Lung (tissue), 12 donors: ENCODE data around the gene CDH26. TPM values are rescaled to one million over a fixed set of nuclear protein-coding genes. Genes with fewer than 3 reads are reported as not detected.

Experiments
- ATAC-seq: fragments of 200-7000 bp; cut with Tn5 transposase; one replicate; pipeline ENCODE4 v1.9.1; 2020; ENCODE audit warnings: moderate number of reproducible peaks; ENCODE audit not compliant: insufficient read depth, low FRiP score
- DNase-seq, 3 donors: peaks; one replicate each; pipeline ENCODE4 v3.0.0-alpha.2; 2013 to 2017
- H3K27ac ChIP-seq, 2 donors: one replicate each; pipeline ENCODE4 v1.5.1; 2013; ENCODE audit warnings: mild to moderate bottlenecking in 2 of 2, moderate library complexity in 2 of 2, control low read depth in 1 of 2, inconsistent platforms in 1 of 2, low read depth in 1 of 2, low read length in 1 of 2
- H3K27me3 ChIP-seq, 3 donors: one replicate each; pipeline ENCODE4 v1.5.1; 2013; ENCODE audit warnings: low read length in 2 of 3; ENCODE audit not compliant: control insufficient read depth in 3 of 3, insufficient read depth in 3 of 3
- H3K36me3 ChIP-seq, 4 donors: one replicate each; pipeline ENCODE4 v1.5.1; 2013; ENCODE audit warnings: low read length in 4 of 4, mild to moderate bottlenecking in 1 of 4, moderate library complexity in 1 of 4; ENCODE audit not compliant: control insufficient read depth in 4 of 4, insufficient read depth in 4 of 4
- H3K4me1 ChIP-seq, 5 donors: one replicate each; pipeline ENCODE4 v1.5.1; 2013; ENCODE audit warnings: low read length in 5 of 5, mild to moderate bottlenecking in 2 of 5, moderate library complexity in 1 of 5; ENCODE audit not compliant: control insufficient read depth in 5 of 5, insufficient read depth in 5 of 5
- H3K4me3 ChIP-seq: one replicate; pipeline ENCODE4 v1.5.1; 2013; ENCODE audit warnings: mild to moderate bottlenecking, control low read depth, moderate library complexity
- H3K9ac ChIP-seq, 2 donors: one replicate each; pipeline ENCODE4 v1.5.1; 2013; ENCODE audit warnings: low read length in 2 of 2, control low read depth in 1 of 2; ENCODE audit not compliant: insufficient read depth in 1 of 2
- H3K9me3 ChIP-seq, 4 donors: one replicate each; pipeline ENCODE4 v1.5.1; 2013; ENCODE audit warnings: low read length in 3 of 4, mild to moderate bottlenecking in 1 of 4, moderate library complexity in 1 of 4; ENCODE audit not compliant: control insufficient read depth in 4 of 4, insufficient read depth in 3 of 4
- WGBS, 2 donors: extraction: QIAGEN DNeasy Blood & Tissue Kit; methylation state at CpG; one replicate each; pipeline ENCODE4 v1.1.7; 2013; 5-methylcytosine and 5-hydroxymethylcytosine counted together
- polyA plus RNA-seq, 2 donors: library from polyadenylated mRNA; stranded (reverse); fragments of 200-250 nt; gene quantifications; one replicate each; pipeline ENCODE4 v1.2.1, GENCODE V29; 2013
- total RNA-seq, 2 donors: library from RNA; depleted of rRNA in 1 of 2; stranded (reverse); fragments of >200 nt in 1 of 2; gene quantifications; one replicate each; pipeline ENCODE4 v1.2.1, GENCODE V29; 2014 to 2021
- TF ChIP-seq, protein P1 (sequence below): IDR thresholded peaks from 2 replicates; pipeline ENCODE4 v1.5.1; 2012; ENCODE audit warnings: mild to moderate bottlenecking; ENCODE audit errors: control extremely low read depth, extremely low read depth
- donor health status: control.
- donor health status: control.
- donor health status: Bipolar disorder and iron deficiency.
- donor health status: healthy.
- donor health status: DM: yes; HTN: yes; CAD: no.

CDH26 gene
- total and polyA plus RNA-seq, 4 donors = 5.7 to 11.3 (median 7.8) TPM

DNA sequence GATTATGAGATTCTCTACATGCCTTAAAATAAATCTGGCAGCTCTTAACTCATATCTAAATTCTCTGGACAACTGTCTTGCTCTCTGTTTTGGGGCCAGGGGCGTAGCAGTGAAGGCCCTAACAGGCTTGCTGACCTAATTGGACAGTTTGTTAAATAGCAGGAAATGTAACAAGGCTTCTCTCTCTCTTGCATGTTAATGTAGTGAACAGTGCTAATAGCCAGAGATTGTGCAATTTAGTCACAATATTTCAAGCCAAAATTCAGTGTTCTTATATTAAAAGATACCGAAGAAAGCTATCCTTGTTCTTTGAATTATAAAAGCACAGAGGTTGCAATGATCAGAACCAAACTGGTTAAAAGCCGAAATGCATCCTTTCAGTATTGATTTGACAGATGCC, 21.1 kb upstream of the CDH26 start:
- TF ChIP-seq, protein P1, sequence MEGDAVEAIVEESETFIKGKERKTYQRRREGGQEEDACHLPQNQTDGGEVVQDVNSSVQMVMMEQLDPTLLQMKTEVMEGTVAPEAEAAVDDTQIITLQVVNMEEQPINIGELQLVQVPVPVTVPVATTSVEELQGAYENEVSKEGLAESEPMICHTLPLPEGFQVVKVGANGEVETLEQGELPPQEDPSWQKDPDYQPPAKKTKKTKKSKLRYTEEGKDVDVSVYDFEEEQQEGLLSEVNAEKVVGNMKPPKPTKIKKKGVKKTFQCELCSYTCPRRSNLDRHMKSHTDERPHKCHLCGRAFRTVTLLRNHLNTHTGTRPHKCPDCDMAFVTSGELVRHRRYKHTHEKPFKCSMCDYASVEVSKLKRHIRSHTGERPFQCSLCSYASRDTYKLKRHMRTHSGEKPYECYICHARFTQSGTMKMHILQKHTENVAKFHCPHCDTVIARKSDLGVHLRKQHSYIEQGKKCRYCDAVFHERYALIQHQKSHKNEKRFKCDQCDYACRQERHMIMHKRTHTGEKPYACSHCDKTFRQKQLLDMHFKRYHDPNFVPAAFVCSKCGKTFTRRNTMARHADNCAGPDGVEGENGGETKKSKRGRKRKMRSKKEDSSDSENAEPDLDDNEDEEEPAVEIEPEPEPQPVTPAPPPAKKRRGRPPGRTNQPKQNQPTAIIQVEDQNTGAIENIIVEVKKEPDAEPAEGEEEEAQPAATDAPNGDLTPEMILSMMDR = no peak
- no peaks in the 10 kb centered on the region for H3K27me3 ChIP-seq
- WGBS, 2 donors = 52 to 65% methylated on average over 3 of the region's 3 CpGs
- no peak overlapping the region for H3K4me3 ChIP-seq
- DNase-seq = peak in 1 of 3 donors; percentile 21
- H3K36me3 ChIP-seq = no peaks in the 10 kb centered on the region
- no peaks in the 10 kb centered on the region for H3K9me3 ChIP-seq
- H3K27ac ChIP-seq = no peak overlapping the region
- H3K4me1 ChIP-seq = peaks cover 14 to 48% (median 19%) of the 10 kb centered on the region in 5 donors
- ATAC-seq = no peak
- no peak overlapping the region for H3K9ac ChIP-seq

DNA sequence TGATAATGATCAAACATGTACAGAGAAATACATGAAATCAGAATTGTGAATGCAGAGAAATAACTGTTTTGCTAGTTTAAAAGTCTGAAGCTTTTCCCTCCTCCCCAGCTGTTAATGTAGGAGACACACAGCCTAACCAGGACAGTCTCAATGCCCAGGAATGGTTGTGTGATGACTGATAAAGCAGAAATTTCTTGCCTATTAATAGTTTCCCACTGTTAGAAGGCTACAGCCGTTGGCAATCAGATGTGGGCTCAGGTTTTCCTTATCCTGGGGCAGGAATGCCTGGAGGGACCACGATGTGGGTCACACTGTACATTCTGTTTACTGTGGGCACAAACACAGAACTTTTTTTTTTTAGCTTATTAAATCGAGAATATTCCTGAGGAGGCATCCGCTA, 20.0 kb upstream of the CDH26 start:
- H3K4me3 ChIP-seq = no peak overlapping the region
- WGBS, 2 donors = 74 to 84% methylated on average over 4 of the region's 4 CpGs
- H3K27ac ChIP-seq = peak overlapping the region in 1 of 2 donors; percentile 97
- H3K4me1 ChIP-seq = peaks cover 11 to 53% (median 20%) of the 10 kb centered on the region in 5 donors
- no peaks in the 10 kb centered on the region for H3K27me3 ChIP-seq
- ATAC-seq = no peak
- H3K36me3 ChIP-seq = peaks cover 0 to 5% (median 3%) of the 10 kb centered on the region in 4 donors
- no peaks in the 10 kb centered on the region for H3K9me3 ChIP-seq
- no peak overlapping the region for H3K9ac ChIP-seq
- TF ChIP-seq, protein P1 = no peak
- no peak for DNase-seq

DNA sequence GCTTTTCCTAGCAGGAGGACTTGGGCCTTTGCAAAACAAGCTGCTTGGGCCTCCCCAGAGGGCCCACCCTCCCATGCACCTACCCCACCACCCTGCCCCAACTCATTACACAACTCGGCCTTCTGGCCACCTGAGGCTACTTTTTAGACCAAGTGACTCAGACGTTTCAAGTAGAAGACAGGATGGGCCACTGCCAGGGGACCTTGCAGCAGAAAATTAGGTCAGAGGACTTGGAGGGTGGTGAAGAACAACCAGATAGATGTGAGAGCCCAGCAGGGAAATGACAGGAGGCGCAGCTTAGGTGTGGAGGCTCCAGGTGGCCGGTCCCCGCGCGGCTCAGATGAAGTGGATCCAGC, 19.5 kb upstream of the CDH26 start:
- H3K36me3 ChIP-seq = peaks cover 0 to 5% (median 3%) of the 10 kb centered on the region in 4 donors
- DNase-seq = no peak
- no peaks in the 10 kb centered on the region for H3K9me3 ChIP-seq
- TF ChIP-seq, protein P1 = no peak
- 79 to 84% methylated on average over 7 of the region's 7 CpGs for WGBS, 2 donors
- H3K4me1 ChIP-seq = peaks cover 8 to 53% (median 20%) of the 10 kb centered on the region in 5 donors
- H3K9ac ChIP-seq = no peak overlapping the region
- peak overlapping the region in 1 of 2 donors; percentile 97 for H3K27ac ChIP-seq
- no peaks in the 10 kb centered on the region for H3K27me3 ChIP-seq
- no peak for ATAC-seq
- H3K4me3 ChIP-seq = no peak overlapping the region
